ENCODE measurements around the gene TMEM150B.
A peak's percentile ranks its signal among the peaks of the same experiment; 100 is the strongest.
"Not testable (repeated sequence)": the region's sequence is repeated elsewhere in the genome, so short reads cannot be mapped to it uniquely, and the experiment has no call there.

TMEM150B gene

DNA sequence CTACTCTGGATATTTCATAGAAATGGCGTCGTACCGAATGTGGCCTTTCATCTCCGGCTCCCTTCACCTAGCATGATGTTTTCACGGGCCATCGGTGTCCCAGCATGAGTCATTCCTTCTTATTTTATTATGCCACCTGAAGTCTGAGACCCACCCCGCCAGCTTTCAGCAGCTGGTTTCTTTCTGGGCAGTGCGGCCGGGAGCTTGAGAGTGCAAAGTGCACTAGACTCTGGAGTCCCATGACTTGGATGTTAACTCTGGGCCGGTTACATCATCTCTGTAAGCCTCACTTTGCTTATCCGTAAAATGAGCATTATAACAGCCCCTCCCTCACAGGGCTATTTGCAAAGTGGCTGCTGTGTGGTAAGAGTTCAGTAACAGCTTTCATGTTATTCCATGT lies 8.7 kb upstream of the TMEM150B start:
- DNase-seq = no peak

DNA sequence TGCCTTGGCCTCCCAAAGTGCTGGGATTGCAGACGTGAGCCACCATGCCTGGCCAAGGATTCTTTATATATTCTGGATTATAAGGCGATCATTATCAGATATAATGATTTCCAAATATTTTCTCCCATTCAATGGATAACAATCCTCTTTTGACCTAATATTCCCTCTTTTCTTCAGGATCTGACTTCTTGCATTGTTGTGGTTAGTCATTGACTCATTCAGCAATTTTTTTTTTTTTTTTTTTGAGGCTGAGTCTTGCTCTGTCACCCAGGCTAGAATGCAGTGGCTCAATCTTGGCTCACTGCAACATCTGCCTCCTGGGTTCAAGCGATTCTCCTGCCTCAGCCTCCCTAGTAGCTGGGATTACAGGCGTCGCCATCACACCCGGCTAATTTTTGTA lies 4.7 kb upstream of the TMEM150B start:
- DNase-seq = not testable (repeated sequence)

DNA sequence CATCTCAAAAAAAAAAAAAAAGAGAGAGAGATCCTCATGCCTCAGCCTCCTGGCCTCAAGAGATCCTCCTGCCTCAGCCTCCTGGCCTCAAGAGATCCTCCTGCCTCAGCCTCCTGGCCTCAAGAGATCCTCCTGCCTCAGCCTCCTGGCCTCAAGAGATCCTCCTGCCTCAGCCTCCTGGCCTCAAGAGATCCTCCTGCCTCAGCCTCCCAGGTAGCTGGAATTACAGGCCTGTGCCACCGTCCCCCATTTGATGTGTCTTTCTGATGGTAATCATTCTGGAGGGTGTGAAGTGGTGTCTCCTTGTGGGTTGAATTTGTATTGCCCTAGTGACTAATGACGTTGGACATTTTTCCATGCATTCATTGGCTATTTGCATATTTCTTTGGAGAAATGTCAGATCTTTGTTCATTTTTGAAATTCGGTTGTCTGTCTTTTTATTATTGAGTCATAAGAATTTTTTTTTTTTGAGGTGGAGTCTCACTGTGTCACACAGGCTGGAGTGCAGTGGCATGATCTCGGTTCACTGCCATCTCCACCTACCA lies 3.7 kb upstream of the TMEM150B start:
- not testable (repeated sequence) for DNase-seq

DNA sequence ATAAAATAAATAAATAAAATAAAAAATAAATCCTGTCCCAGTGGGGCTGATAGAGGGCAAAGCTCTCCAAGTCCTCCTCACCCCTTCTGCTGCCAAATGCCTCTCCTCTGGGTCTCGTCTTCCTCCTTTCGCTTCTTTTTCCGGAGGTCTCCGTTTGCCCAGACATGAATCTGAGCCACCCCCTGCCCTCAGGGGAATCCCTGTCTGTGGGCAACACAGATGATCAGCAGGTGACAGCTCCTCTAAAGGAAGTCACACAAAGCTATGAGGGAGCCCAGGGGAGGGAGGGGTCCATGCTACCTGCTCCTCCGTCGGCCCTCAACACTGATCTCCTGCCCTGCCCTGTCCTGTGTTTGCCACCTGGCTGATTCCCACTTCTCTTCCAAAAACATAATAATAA lies 479 bp downstream of the TMEM150B start:
- DNase-seq = no peak

DNA sequence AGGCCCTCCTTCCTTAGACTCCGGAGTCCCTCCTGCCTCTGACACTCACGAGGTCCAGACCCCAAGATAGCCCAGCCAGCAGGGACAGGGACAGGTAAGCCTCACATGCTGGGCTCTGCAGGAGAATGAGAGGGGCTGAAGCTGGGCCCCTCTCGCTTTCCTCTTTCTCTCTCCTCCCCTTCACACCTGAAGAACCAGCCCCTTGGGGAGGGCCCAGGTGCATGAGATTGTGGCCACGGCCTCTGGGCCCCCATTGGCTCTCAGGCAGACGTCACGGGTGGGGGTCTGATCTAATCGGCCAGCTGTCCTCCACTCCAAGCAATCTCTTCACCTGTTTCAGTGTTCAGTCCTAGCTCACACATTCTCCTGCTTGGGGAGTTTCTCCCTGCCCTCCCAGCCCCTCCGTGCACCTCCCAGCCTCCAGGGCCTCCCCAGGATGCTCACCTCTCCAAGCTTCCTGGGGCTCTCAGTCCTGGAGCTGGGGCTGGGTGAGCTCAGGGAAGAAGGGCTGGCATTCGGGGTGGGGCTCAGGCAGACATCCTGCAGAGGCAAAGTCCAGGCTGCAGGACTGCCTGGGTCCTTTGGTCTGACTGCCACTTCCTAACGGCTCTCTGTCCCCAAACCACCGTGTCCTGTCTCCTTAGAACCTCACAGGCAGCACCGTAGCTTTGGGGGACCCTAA lies 2.8 kb downstream of the TMEM150B start:
- no peak for DNase-seq

DNA sequence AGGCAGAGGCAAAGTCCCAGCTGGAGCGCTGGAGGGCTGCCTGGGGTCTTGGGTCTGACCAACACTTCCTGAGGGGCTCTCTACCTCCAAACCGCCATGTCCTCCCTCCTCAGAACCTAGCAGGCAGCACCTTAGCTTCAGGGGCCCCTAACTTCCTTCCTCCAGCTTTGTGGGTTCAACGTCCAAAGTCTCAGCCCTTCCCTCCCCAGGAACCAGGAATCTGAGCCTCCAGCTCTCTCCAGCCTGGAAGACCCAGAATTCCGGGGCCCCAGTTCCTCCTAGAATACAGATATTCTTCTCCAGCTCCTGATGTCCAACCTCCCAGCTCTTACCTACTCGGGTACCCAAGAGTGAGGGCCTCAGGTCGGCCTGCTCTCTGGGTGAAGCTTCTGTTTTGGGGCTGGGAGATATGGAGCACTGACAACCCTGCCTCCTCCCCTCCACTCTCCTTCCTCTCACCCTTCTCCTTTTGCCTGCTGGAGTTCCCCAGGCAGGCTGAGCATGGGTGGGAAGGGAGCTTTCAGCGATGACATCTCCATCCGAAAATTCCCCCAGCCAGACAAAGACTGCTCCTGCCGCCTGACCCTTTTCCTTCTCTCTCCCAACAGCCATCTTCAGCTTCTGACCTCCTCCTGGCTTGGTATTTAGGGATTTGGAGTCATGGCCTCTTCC lies 3.5 kb downstream of the TMEM150B start:
- DNase-seq = no peak

DNA sequence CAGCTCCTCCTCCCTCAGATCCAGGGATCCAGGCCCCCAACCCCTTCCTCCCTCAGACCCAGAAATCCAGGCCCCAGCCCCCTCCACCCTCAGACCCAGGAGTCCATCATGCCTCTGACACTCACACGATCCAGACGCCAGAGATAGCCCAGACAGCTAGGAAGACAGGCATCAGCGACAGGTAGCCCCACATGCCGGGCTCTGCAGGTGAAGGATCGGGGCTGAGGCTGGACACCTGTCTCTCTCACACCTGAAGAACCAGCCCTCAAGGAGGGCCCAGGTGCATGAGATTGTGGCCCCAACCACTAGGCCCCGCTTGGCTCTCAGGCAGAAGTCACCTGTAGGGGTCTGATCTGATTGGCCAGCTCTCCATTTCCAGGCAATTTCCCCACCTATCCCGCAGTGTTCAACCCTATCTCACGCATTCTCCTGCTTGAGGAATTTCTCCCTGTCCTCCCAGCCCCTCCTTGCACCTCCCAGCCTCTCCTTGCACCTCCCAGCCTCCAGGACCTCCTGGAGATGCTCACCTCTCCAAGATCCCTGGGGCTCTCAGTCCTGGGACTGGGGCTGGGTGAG lies 4.2 kb downstream of the TMEM150B start:
- DNase-seq = no peak

DNA sequence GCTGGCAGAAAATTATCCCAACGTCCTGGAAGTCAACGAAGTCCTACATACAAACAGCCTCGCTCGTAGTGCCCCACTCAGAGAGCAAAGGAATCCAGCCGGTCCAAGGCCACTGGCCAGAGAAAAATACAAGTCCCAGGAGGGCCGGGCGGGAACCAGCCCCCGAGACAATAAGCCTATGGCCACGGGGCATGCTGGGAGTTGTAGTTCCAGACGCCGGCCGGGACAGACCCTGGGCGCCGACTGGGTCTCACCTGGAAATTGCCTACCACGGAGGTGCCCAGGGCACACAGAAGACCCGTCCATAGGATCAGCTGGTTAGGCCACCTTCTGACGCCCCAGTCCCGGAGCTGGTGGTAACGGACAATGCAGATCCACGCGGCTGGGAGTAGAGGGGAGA lies 5.4 kb downstream of the TMEM150B start:
- no peak for DNase-seq

DNA sequence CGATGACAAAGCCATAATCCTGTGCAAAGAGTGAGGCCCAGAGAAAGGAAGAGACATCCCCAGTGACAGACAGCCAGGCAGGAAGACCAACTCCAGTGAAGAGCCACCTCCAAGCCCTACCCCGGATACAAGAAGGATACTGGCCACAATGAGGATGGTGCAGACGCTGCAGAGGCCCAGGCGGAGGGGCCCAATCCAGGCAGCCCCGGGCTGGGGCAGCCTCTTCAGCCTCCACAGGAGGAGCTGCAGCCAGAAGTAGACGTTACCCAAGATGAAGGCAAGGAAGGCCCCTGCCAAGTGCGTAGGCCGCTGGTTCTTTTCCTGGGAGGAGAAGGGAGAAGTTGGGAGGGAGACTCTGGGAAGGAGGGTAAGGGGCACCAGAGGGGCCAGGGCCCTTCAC lies 8.5 kb downstream of the TMEM150B start:
- DNase-seq = no peak

DNA sequence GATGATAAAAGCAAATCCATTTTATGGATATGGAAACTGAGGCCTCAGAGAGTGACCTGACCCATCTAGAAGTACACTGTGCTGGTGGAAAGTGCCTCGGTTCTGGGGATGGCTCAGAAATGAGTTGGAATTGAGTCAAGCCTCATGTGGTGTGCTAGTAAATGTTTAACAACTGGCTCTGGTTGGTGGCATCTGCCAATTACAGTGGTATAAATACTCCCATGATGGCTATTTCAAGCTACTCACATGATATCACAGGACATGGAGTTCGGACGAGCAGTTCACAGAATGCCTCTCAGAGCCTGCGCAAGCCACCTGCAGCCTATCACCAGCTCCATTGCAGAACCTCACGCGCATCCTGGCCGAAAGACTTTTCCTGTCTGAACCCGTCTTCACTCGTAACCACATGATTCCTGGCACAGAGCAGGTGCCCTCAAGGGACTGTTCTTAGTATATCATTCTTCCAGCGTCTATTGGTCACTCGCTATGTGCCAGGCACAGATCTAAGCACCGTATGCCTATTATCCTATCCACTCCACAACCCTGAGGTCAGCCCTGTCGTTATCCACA lies 9.1 kb downstream of the TMEM150B start:
- DNase-seq = no peak

DNA sequence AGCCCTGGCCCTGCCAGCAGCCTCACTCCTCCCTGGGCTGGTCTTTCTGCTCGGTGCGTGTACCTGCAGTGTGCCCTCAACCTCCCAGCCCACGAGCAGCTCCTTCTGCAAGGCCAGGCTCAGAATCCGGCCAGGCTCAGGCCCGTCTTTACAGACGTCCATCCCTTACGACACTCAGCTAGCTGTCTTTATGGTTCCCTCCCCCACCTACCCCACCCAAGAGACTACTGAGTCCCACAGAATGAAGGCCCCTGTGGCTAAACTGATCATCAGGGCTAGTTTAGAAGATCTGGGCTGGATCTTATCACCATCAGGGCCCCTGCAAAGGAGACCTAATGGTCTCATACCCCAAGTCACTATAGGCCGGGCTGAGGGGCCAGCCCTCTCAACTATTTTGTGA lies 10.7 kb downstream of the TMEM150B start:
- no peak for DNase-seq

DNA sequence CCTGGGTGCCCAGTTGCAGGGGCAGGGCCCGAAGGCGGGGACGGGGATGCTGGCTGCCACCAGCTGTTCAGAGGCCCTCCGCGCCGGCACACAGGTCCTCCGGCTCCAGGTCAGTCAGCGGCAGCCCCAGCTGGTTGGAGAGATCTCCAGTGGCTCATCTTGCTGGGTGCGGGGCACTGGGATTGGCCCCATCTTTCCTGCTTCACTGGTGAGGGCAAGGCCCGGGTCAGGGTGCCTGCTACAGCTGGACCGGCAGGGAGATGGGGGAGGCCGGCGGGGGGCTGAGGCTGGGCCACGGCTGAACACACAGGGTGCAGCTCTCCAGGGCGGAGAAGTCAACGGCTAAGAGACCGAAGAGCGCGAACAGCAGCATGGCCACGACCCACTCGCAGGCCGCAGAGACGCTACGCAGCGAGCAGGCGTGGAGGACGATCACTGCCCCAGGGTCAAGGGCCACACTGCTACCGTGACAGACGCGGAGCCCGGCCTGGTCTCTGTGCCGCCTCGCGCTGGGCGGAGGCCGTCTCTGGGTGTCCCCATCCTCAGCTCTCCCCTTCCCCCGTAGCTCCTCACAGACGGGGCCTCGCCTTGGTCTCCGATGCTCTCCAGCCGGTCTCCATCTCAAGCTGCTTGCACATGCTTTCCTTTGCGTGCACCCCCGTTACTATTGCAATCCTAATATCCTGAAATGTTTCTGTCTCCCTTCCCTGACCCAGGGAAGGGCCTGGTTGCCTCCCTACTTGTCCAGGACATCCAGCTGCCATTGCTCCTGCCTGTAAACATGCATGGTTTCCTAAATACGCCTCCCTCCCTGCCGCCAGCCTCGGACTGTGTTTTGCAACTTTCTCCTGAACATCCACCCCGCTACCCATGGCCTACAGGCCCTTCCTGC lies 12.3 kb downstream of the TMEM150B start:
- no peak for DNase-seq

DNA sequence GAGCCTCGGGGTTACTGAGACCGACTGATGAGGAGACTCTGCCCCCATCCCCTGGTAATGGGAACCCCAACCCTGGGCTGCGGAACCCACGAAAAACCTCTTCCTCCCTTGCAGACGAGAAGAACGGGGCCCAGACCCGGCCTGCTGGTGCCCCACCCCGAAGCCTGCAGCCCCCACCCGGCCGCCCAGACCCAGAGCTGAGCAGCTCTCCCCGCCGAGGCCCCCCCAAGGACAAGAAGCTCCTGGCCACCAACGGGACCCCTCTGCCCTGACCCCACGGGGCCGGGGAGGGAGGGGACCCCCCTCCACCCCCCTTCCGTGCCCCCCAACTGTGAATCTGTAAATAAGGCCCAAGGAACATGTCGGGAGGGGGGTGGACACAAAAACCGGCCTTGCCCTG lies 13.3 kb downstream of the TMEM150B start:
- no peak for DNase-seq

DNA sequence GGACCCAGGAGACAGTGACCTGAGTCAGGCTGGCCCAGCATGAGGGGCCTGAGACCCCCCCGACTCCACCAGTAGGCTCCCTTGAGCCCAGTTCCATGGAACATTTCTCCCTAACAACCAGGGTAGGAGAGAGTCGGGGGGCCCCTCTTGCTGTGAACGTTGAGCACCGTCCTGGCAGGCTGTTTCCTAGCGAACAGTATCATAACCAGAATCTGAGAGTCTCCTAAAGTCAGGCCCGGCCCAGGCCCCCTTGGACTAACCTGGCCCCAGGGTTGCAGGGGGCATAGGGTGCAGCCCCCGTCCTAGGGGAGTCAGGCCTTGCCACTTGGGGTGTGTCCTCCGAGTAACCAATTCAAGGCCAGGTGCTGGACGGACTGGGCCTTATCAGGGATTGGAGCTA lies 13.7 kb downstream of the TMEM150B start:
- no peak for DNase-seq

DNA sequence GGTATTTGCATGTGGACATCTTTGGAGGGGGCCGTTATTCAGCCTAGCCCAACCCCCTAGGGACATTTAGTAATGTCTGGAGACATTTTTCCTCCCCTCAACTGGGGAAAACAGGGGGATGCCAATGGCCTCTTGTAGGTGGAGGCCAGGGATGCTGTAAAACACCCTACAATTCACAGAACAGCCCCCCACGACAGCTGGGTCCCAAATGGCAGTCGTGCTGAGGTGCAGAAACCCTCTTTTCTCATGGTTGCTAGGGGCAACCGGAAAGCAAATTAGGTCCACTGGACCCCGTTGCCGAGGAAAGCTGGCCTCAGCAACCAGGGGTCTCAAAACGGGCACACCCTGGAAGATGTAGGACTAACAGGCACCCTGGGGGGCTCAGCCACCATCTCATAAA lies 14.6 kb downstream of the TMEM150B start:
- DNase-seq = no peak

DNA sequence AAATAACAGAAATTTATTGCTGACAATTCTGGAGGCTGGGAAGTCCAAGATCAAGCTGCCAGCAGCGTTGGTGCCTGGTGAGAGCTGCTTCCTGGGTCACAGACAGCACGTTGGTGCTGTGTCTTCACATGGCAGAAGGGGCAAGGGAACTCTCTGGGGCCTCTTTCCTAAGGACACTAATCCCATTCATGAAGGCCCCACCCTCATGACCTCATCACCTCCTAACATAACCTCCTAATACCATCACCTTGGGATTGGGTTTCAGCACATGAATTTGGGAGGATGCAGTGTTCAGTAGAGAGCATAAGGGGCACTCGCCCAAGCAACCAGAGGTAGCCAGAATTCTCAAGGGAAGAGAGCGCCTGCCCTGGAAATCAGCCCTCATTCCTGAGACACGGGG lies 15.7 kb downstream of the TMEM150B start:
- DNase-seq = no peak

DNA sequence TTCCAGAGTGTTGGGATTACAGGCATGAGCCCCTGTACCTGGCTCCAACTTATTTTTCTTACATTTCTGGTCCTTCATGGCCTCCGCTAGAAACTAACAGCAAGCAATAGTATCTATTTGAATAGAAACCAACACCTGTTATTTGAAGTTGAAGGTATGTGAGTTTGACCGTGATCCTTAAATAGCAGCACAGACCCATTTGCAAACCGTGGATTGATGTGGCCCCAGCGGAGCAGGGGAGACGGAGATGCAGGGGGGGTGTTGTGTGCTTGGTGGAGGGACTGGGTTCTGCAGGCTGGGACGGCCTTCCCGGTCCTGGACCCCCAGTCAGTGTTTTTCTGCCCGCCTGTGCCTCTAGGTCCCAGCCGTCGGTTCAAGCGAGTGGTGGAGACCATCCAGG lies 16.9 kb downstream of the TMEM150B start:
- DNase-seq = no peak

DNA sequence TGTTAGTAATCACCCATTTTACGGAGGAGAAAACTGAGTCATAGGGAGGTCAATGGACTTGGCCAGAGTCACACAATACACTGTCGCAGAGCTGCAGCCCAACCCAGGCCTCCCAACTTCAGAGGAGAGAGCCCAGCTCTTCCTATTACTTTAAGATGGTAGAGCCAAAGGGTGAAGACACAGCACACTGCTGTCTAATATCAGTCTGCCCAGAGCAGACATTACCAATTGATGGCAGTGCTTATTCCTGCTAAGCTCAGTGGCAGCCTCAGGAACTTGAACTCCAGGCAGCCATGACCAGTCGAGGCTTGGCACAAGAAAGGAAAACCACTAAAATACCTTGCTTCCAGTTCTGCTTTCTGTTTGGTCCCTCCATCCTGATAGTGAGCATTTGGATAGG lies 18.4 kb downstream of the TMEM150B start:
- no peak for DNase-seq

DNA sequence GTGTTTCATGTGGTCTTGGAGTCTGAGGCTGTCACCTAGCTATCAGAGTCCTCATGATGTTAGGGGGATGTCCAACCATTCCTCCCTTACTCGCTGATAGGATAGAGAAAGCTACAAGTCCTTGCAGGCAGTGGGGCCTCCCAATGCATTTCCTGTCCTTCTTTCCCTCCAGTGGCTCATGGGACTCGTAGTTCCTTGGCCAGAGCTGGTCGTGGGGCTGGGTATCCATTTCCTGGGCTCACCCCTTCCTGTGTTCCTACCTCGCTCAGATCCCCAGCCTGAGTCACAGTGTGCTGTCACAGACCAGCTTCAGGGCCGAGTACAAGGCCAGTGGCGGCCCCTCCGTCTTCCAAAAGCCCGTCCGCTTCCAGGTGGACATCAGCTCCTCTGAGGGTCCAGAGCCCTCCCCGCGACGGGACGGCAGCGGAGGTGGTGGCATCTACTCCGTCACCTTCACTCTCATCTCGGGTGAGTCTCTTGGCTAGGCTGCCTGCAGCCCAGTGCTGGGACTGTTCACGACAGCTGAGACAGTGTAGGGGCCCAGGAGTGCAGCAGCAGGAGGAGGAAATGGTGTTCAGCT lies 19.1 kb downstream of the TMEM150B start:
- no peak for DNase-seq

DNA sequence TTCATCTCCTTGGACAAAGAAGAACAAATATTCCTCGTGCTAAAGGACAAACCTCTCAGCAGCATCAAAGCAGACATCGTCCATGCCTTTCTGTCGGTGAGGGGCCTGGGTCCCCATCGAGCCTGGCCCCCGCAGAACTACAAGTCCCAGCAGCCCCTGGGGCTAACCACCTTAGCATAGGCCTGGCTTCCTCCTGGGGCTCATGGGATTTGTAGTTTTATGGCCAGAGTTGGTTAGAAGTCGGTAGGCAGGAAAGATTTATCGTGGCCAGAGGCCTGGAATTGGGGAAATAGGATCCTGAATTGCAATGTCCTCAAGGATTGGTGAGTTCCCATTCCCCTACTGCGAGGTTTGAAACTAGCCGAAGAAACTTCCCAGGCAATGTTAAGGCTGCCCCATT lies 19.6 kb downstream of the TMEM150B start:
- DNase-seq = peak; percentile 15

DNA sequence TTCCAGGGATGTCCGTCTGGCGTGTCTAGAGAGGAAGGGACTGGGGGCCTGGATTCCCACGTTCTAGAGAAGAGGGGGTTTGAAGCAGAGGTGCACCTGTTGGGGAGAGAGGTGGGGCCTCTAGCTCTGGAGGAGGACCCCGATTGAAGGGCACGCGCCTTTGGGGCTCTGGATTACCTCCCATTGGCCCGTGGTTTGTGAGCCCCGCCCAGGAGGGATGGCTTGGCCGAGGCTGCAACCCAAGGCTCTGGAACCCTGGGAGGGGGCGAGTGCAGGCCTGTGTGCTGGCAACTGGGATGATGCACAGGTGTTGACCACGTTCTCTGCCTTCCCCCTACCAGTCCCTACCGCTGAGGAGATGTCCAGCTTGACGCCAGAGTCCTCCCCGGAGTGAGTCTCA lies 20.2 kb downstream of the TMEM150B start:
- no peak for DNase-seq

DNA sequence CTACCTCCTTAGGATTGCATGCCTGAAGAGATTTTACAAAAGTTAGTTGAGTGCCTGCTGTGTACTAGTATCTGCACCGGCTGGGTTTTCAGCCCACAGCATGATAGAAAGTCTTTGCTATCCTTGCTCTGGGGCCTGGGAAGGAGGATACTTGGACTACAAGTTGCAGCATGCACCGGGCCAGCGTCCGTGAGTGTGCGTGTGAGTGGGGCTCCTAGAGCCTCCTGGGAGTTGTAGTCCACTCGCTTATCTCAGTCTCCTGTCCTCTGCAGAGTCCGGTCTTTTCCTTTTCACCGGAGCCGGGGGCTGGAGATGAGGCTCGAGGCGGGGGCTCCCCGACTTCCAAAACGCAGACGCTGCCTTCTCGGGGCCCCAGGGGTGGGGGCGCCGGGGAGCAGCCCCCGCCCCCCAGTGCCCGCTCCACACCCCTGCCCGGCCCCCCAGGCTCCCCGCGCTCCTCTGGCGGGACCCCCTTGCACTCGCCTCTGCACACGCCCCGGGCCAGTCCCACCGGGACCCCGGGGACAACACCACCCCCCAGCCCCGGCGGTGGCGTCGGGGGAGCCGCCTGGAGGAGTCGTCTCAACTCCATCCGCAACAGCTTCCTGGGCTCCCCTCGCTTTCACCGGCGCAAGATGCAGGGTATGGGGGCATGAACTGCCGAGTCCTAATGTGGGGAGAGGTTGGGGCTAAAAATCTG lies 20.7 kb downstream of the TMEM150B start:
- DNase-seq = no peak

All from COR-L47 (cell line).